DOHH2 (cell line): ENCODE measurements around the gene GALNT15.

Experiments used
- EZH2phosphoT487 ChIP-seq: fragments of 200-600 bp; sonication (generic); IDR thresholded peaks from 2 replicates; pipeline ENCODE4 v1.6.1; 2017; ENCODE audit warnings: borderline replicate concordance, mild to moderate bottlenecking, antibody characterized with exemption, low read length, moderate library complexity, mixed read lengths
- TF ChIP-seq, protein P1 (sequence below): fragments of 200-600 bp; sonication (generic); IDR thresholded peaks from one replicate; pipeline ENCODE4 v1.5.1; 2014; ENCODE audit warnings: antibody characterized with exemption, mild to moderate bottlenecking, low read depth, low read length; ENCODE audit not compliant: poor library complexity, severe bottlenecking

DNA sequence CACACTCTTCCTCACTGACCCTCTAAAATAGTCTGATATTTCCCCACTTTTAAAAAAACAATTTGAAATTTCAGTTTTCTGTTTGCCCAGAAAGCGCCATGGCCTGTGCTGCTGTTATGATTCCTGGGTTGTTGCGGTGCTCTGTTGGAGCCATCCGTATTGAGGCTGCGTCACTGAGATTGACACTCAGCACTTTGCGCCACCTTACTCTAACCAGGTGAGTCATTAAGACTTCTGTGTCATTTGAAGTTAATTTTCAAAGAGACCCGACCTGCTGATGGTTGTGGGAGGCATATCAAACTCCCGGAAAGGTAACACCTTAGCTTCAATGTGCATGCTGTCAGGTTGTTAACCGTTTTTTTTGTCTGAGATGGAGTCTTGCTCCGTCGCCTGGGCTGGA, 96.4 kb downstream of the GALNT15 start:
- TF ChIP-seq, protein P1, sequence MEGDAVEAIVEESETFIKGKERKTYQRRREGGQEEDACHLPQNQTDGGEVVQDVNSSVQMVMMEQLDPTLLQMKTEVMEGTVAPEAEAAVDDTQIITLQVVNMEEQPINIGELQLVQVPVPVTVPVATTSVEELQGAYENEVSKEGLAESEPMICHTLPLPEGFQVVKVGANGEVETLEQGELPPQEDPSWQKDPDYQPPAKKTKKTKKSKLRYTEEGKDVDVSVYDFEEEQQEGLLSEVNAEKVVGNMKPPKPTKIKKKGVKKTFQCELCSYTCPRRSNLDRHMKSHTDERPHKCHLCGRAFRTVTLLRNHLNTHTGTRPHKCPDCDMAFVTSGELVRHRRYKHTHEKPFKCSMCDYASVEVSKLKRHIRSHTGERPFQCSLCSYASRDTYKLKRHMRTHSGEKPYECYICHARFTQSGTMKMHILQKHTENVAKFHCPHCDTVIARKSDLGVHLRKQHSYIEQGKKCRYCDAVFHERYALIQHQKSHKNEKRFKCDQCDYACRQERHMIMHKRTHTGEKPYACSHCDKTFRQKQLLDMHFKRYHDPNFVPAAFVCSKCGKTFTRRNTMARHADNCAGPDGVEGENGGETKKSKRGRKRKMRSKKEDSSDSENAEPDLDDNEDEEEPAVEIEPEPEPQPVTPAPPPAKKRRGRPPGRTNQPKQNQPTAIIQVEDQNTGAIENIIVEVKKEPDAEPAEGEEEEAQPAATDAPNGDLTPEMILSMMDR: no peak
- TF ChIP-seq EZH2phosphoT487: no peak
